ENCODE results near the gene PRKAR2B.
"Not testable (repeated sequence)": the region's sequence is repeated elsewhere in the genome, so short reads cannot be mapped to it uniquely, and the experiment has no call there.

The PRKAR2B gene

GRCh38 chr7:107147464-107148393 lies 103.2 kb downstream of the PRKAR2B start:
- H3K4me3 ChIP-seq (ENCODE audit: low read length), result no peak overlapping the region
- DNase-seq (ENCODE audit: low read depth, low spot score), result no peak

- no peak overlapping the region for H3K4me3 ChIP-seq (ENCODE audit: low read length)
- DNase-seq (ENCODE audit: low read depth, low spot score), result no peak
Observed at GRCh38 chr7:107148721-107149120, 104.2 kb downstream of the PRKAR2B start.

- H3K4me3 ChIP-seq (ENCODE audit: low read length), result no peak overlapping the region
- DNase-seq (ENCODE audit: low read depth, low spot score), result no peak
Observed at GRCh38 chr7:107149863-107150262, 105.4 kb downstream of the PRKAR2B start.

- DNase-seq (ENCODE audit: low read depth, low spot score), result peak; percentile 70
- no peak overlapping the region for H3K4me3 ChIP-seq (ENCODE audit: low read length)
Observed at GRCh38 chr7:107150375-107151073, 106.0 kb downstream of the PRKAR2B start.

- no peak overlapping the region for H3K4me3 ChIP-seq (ENCODE audit: low read length)
- no peak for DNase-seq (ENCODE audit: low read depth, low spot score)
Observed at GRCh38 chr7:107151538-107151937, 107.0 kb downstream of the PRKAR2B start.

GRCh38 chr7:107152011-107152410 lies 107.5 kb downstream of the PRKAR2B start:
- H3K4me3 ChIP-seq (ENCODE audit: low read length), result no peak overlapping the region
- no peak for DNase-seq (ENCODE audit: low read depth, low spot score)

- no peak overlapping the region for H3K4me3 ChIP-seq (ENCODE audit: low read length)
- no peak for DNase-seq (ENCODE audit: low read depth, low spot score)
Observed at GRCh38 chr7:107154826-107155225, 110.3 kb downstream of the PRKAR2B start.

- not testable (repeated sequence) for DNase-seq (ENCODE audit: low read depth, low spot score); H3K4me3 ChIP-seq (ENCODE audit: low read length)
Observed at GRCh38 chr7:107155726-107156125, 111.2 kb downstream of the PRKAR2B start.

GRCh38 chr7:107157091-107157490 lies 112.6 kb downstream of the PRKAR2B start:
- no peak overlapping the region for H3K4me3 ChIP-seq (ENCODE audit: low read length)
- no peak for DNase-seq (ENCODE audit: low read depth, low spot score)

GRCh38 chr7:107158028-107158427 lies 113.5 kb downstream of the PRKAR2B start:
- H3K4me3 ChIP-seq (ENCODE audit: low read length), result no peak overlapping the region

GRCh38 chr7:107160389-107160788 lies 115.9 kb downstream of the PRKAR2B start:
- no peak for DNase-seq (ENCODE audit: low read depth, low spot score)
- H3K4me3 ChIP-seq (ENCODE audit: low read length), result no peak overlapping the region

More at GRCh38 chr7:107158028-107158427, 113.5 kb downstream of the PRKAR2B start:
- no peak for DNase-seq (ENCODE audit: low read depth, low spot score)

GRCh38 chr7:107161415-107161814 lies 116.9 kb downstream of the PRKAR2B start:
- no peak overlapping the region for H3K4me3 ChIP-seq (ENCODE audit: low read length)
- DNase-seq (ENCODE audit: low read depth, low spot score), result no peak

GRCh38 chr7:107162475-107162874 lies 118.0 kb downstream of the PRKAR2B start:
- DNase-seq (ENCODE audit: low read depth, low spot score), result no peak
- no peak overlapping the region for H3K4me3 ChIP-seq (ENCODE audit: low read length)

GRCh38 chr7:107164092-107164491 lies 119.6 kb downstream of the PRKAR2B start:
- no peak overlapping the region for H3K4me3 ChIP-seq (ENCODE audit: low read length)
- DNase-seq (ENCODE audit: low read depth, low spot score), result no peak

- H3K4me3 ChIP-seq (ENCODE audit: low read length), result no peak overlapping the region
- no peak for DNase-seq (ENCODE audit: low read depth, low spot score)
Observed at GRCh38 chr7:107165341-107165740, 120.8 kb downstream of the PRKAR2B start.

- no peak for DNase-seq (ENCODE audit: low read depth, low spot score)
- H3K4me3 ChIP-seq (ENCODE audit: low read length), result peak overlapping the region; percentile 86
Observed at GRCh38 chr7:107166736-107167426, 122.4 kb downstream of the PRKAR2B start.

GRCh38 chr7:107167483-107168232 lies 123.2 kb downstream of the PRKAR2B start:
- peak; percentile 62 for DNase-seq (ENCODE audit: low read depth, low spot score)

GRCh38 chr7:107168233-107169119 lies 124.0 kb downstream of the PRKAR2B start, which contains the start of gene HBP1:
Gene HBP1 (plus strand): TSS chr7:107169003. CDS start chr7:107179894, 10,891 bp downstream.
- H3K4me3 ChIP-seq (ENCODE audit: low read length), result peak within 1 kb of the TSS; percentile 86
- DNase-seq (ENCODE audit: low read depth, low spot score), result peak; percentile 100

More at GRCh38 chr7:107167483-107168232, 123.2 kb downstream of the PRKAR2B start:
- peak overlapping the region; percentile 86 for H3K4me3 ChIP-seq (ENCODE audit: low read length)

Measured in Jurkat, Clone E6-1 (cell line).